Prostate gland (tissue), 2 donors: Measurements from ENCODE around the gene MYH4. TPM values are rescaled to one million over a fixed set of nuclear protein-coding genes. Genes with fewer than 3 reads are reported as not detected.

ENCODE experiments used
- DNase-seq: peaks from one replicate; pipeline ENCODE4 v3.0.0-alpha.2; 2019; ENCODE audit warnings: low spot score
- H3K27ac ChIP-seq, 2 donors: fragments of 200-600 bp; sonication (generic); 2 replicates each; pipeline ENCODE4 v1.5.1; 2017 to 2019
- H3K27me3 ChIP-seq: fragments of 200-600 bp; sonication (generic); replicated peaks from 2 replicates; pipeline ENCODE4 v1.5.1; 2019; ENCODE audit not compliant: insufficient read depth
- H3K36me3 ChIP-seq, 2 donors: fragments of 200-600 bp; sonication (generic); 1 replicate in 1 of 2; 2 replicates in 1 of 2; pipeline versions ENCODE4 v1.5.1 to v1.8.1; 2017 to 2019
- H3K4me1 ChIP-seq: fragments of 200-600 bp; sonication (generic); replicated peaks from 2 replicates; pipeline ENCODE4 v1.5.1; 2019
- H3K4me3 ChIP-seq, 2 donors: fragments of 200-600 bp; sonication (generic); 2 replicates each; pipeline ENCODE4 v1.5.1; 2017 to 2019
- H3K9me3 ChIP-seq: fragments of 200-600 bp; sonication (generic); 2 replicates; pipeline ENCODE4 v1.5.1; 2017
- CTCF ChIP-seq, 4 experiments: fragments of 200-600 bp in 2 of 4; fragments of 450-650 bp in 2 of 4; sonication (generic) in 2 of 4; IDR thresholded peaks; 1 replicate in 3 of 4; 2 replicates in 1 of 4; pipeline ENCODE4 v1.5.1; 2016 to 2019; ENCODE audit warnings: antibody characterized with exemption in 4 of 4, mild to moderate bottlenecking in 2 of 4, moderate library complexity in 2 of 4
- POLR2A ChIP-seq: fragments of 450-650 bp; IDR thresholded peaks from one replicate; pipeline ENCODE4 v1.6.1; 2016; ENCODE audit warnings: antibody characterized with exemption, mild to moderate bottlenecking
- POLR2AphosphoS5 ChIP-seq: sonication (generic); formaldehyde crosslinking; IDR thresholded peaks from one replicate; pipeline ENCODE4 v1.6.1; 2017; ENCODE audit warnings: antibody characterized with exemption
- WGBS: methylation state at CpG from one replicate; pipeline ENCODE4 v1.1.5; 2018; 5-methylcytosine and 5-hydroxymethylcytosine counted together
- intact Hi-C: fragments of 100-400 bp; cut with DNase I; formaldehyde crosslinking; loops from one replicate; pipeline ENCODE4 v1.14.2; 2022
- total RNA-seq, 2 donors: library from RNA; depleted of rRNA; stranded (reverse); fragments of >200 nt; gene quantifications; one replicate each; pipeline ENCODE4 v1.1.0, GENCODE V29; 2016

Gene MYH4
- not detected for total RNA-seq

- Histone ChIP-seq H3K27me3 (no peaks in the 10 kb centered on the region), H3K36me3 (no peaks in the 10 kb centered on the region), H3K9me3 (no peaks in the 10 kb centered on the region), H3K4me1 (no peaks in the 10 kb centered on the region), H3K4me3 (no peak within 1 kb of the TSS), H3K27ac (no peak within 1 kb of the TSS)
- intact Hi-C loops = no loop called here
- WGBS = 61% methylated on average over 1 of the region's 1 CpG
- no peak for DNase-seq
- TF ChIP-seq CTCF (IDR thresholded peaks at IDR 0.05) = no peak
- no peak for TF ChIP-seq POLR2A
- no peak for TF ChIP-seq POLR2AphosphoS5
Observed at GRCh38 chr17:10469459-10469858, at the start of gene MYH4. TSS of gene MYH4 (minus strand) at chr17:10469559. CDS start at chr17:10466745, 2,814 bp downstream.

GRCh38 chr17:10518271-10519037 lies 49.1 kb upstream of the MYH4 start, which contains the start of gene MYH1:
TSS of gene MYH1 (minus strand) at chr17:10518542. CDS start at chr17:10516642, 1,900 bp downstream.
- Histone ChIP-seq H3K4me1 (no peaks in the 10 kb centered on the region), H3K4me3 (no peak within 1 kb of the TSS), H3K27me3 (no peaks in the 10 kb centered on the region), H3K9me3 (no peaks in the 10 kb centered on the region), H3K36me3 (no peaks in the 10 kb centered on the region), H3K27ac (no peak within 1 kb of the TSS)
- WGBS = 67% methylated on average over 11 of the region's 11 CpGs
- intact Hi-C loops = no loop called here
- DNase-seq = no peak
- TF ChIP-seq CTCF (IDR thresholded peaks at IDR 0.05) (no peak), POLR2AphosphoS5 (no peak), POLR2A (no peak)

GRCh38 chr17:10516638-10517037 lies 47.3 kb upstream of the MYH4 start:
- DNase-seq = no peak
- Histone ChIP-seq H3K4me3 (no peak overlapping the region), H3K27ac (no peak overlapping the region), H3K4me1 (no peaks in the 10 kb centered on the region), H3K36me3 (no peaks in the 10 kb centered on the region), H3K27me3 (no peaks in the 10 kb centered on the region), H3K9me3 (no peaks in the 10 kb centered on the region)
- no peak for TF ChIP-seq POLR2AphosphoS5
- no peak for TF ChIP-seq POLR2A
- TF ChIP-seq CTCF (IDR thresholded peaks at IDR 0.05) = no peak
- intact Hi-C loops = no loop called here

GRCh38 chr17:10516065-10516464 lies 46.7 kb upstream of the MYH4 start:
- DNase-seq = no peak
- TF ChIP-seq POLR2AphosphoS5 (no peak), CTCF (IDR thresholded peaks at IDR 0.05) (no peak), POLR2A (no peak)
- H3K4me3 ChIP-seq = no peak overlapping the region
- no peaks in the 10 kb centered on the region for H3K36me3 ChIP-seq
- WGBS = 97% methylated on average over 7 of the region's 7 CpGs
- no peak overlapping the region for H3K27ac ChIP-seq
- no peaks in the 10 kb centered on the region for H3K27me3 ChIP-seq
- H3K4me1 ChIP-seq = no peaks in the 10 kb centered on the region
- no peaks in the 10 kb centered on the region for H3K9me3 ChIP-seq
- intact Hi-C loops = no loop called here
